KOPT-K1 (cell line): Measurements from ENCODE around the gene DHX15.
A peak's percentile ranks its signal among the peaks of the same experiment; 100 is the strongest.

Experiments used
- H3K27ac ChIP-seq: fragments of 200-600 bp; sonication (generic); 2 replicates; pipeline ENCODE4 v1.5.1; 2016; ENCODE audit warnings: antibody characterized with exemption, mild to moderate bottlenecking, low read depth, low read length; ENCODE audit not compliant: poor library complexity, severe bottlenecking
- H3K36me3 ChIP-seq: fragments of 200-600 bp; sonication (generic); 2 replicates; pipeline ENCODE4 v1.5.1; 2017; ENCODE audit warnings: antibody characterized with exemption, mild to moderate bottlenecking, low read length, moderate library complexity; ENCODE audit not compliant: insufficient read depth
- H3K9me3 ChIP-seq: fragments of 200-600 bp; sonication (generic); 2 replicates; pipeline ENCODE4 v1.5.1; 2017; ENCODE audit warnings: antibody characterized with exemption, low read length, mild to moderate bottlenecking; ENCODE audit not compliant: insufficient read depth, poor library complexity, severe bottlenecking

DHX15 gene

GRCh38 chr4:24599275-24599674, 14.9 kb upstream of the DHX15 start:
- no peak overlapping the region for H3K27ac ChIP-seq
- peaks cover 24% of the 10 kb centered on the region for H3K9me3 ChIP-seq
- H3K36me3 ChIP-seq = no peaks in the 10 kb centered on the region

- Histone ChIP-seq H3K9me3 (peaks cover 23% of the 10 kb centered on the region), H3K27ac (no peak overlapping the region), H3K36me3 (no peaks in the 10 kb centered on the region)
Observed at GRCh38 chr4:24598025-24598424, 13.7 kb upstream of the DHX15 start.

- Histone ChIP-seq H3K36me3 (no peaks in the 10 kb centered on the region), H3K9me3 (peaks cover 31% of the 10 kb centered on the region), H3K27ac (no peak overlapping the region)
Observed at GRCh38 chr4:24595659-24596058, 11.3 kb upstream of the DHX15 start.

DNA sequence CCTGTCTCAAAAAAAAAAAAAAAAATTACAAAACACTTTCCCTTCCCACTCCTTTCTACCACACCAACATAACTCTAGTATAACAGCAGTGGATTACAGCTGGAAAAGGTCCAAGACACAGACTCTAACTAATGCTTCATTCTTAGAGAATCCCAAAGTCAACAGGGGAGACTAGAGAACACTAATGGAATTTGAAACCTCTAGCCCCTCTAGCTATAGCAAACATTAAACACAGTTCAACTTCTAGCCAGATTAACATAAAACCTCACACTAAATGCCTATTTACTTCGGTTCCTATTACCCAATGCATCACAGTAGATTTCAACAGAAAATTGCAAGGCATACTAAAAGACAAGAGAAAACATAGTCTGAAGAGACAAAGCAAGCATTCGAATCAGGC, 10.5 kb upstream of the DHX15 start:
- Histone ChIP-seq H3K36me3 (no peaks in the 10 kb centered on the region), H3K27ac (no peak overlapping the region)

DNA sequence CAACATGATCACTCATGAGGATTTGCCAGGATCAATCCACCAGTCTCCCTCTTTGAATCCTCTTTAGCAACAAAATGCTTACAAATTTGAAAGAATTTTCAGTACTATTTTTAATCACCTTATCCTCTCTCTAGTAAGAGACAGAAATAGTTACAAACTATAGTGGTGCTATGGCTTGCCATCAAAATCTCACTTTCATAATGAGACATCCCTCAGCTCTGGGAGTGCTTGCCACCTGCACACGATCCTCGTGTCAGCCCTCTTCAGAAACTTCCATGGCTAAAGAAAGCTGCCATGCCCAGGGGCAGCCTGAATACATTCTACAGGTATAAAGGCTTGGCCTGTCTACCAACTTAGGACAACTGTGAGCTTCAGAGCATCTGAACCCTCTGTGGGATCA, 5.1 kb upstream of the DHX15 start:
- Histone ChIP-seq H3K27ac (no peak overlapping the region), H3K9me3 (peaks cover 28% of the 10 kb centered on the region), H3K36me3 (no peaks in the 10 kb centered on the region)

More for the DNA sequence above, 10.5 kb upstream of the DHX15 start:
- peaks cover 39% of the 10 kb centered on the region for H3K9me3 ChIP-seq

DNA sequence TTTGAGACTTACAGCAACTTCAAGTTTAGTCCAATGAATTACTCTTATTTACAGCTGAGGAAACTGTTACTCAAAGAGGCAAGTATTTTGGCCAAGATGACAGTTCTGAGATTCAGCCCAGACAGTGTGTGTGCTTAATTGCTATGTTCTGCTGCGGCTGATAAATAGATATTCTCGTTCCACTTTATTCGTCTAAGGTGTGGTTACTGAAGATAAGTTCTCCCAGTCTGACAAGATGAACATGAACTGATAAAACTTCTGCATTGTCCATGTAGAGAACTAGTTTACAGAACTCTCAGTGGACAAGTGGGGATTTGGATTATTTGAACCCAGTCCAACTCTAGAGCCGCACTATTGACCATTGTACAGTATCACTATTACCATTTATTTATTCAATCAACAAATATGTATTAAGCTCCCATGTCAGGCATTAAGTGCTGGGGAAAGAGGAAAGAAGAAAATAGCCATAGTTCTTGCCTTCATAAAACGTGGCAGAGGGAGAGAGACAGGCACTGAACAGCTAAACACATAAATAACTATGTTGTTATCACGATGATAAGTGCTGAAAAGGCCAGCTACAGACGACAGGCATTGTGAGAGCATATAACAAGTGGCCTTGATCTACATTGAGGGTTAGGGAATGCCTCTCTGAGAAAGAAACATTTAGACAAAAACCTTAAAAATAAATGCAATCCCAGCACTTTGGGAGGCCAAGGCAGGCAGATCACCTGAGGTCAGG, 4.0 kb upstream of the DHX15 start:
- Histone ChIP-seq H3K36me3 (no peaks in the 10 kb centered on the region), H3K27ac (no peak overlapping the region), H3K9me3 (peaks cover 28% of the 10 kb centered on the region)

DNA sequence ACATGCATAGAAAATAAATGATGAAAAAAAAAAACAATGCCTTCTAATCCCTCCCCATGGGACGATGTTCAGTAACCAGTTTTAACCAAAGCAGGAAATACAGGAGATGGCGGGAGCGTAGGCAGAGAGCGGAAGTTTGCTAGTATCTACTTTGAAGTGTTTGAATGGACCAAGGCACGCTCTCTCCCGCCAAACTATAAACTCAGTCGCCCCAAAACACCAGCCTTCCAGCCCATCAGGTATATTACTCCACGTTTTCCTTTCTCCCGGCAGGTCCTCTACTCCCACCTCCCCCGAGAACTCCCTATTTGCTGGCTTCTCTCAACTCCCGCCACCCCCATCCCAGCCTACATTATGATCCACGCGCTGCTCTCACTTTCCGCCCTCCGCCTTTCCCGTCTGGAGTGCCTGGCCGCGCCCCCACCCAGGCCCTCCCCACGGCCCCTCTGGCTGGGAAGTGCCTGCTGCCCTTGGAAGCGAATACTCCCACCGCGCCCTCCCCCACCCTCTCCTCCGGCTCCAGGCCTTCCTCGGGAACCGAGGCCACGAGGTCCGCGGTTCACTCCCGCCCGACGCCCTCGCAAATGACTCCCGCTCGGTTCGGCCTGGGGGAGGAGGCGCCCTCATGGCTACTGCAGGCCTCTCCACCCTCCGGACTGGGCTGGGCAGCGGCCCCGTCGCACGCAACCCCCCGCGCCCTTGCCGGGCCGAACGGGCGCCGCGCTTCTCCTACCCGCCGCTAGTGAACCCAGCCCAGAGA, 723 bp downstream of the DHX15 start:
- H3K9me3 ChIP-seq = no peaks in the 10 kb centered on the region
- peaks cover 39% of the 10 kb centered on the region for H3K36me3 ChIP-seq
- H3K27ac ChIP-seq = peak overlapping the region; percentile 99

DNA sequence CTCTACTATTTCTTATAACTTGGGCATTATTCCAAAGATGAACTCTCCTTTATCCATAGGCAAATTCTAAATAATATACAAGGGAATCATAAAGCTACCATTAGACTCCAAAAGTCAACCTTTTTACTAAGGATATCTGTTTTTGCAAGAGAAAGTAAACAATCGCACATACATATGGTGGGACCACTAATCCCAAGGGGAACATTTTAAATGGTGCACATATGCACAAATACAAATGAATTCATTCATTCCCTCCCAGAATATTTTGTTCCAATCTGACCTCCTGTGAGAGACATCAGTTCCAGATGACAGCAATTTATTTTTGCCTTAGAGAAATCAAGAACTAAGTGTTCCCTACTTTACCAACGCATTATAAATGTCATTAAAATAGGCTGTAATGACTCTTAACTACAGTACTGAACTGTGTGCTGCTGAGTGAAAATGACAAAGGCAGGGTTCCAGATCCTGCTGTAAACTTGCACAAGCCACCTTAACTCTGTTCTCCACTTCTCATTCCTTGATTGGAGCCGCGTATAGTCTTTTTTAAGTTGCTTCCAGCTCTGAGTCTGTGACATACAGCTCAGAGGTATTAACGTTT, 2.0 kb downstream of the DHX15 start:
- H3K27ac ChIP-seq = peak overlapping the region; percentile 99
- no peaks in the 10 kb centered on the region for H3K9me3 ChIP-seq
- H3K36me3 ChIP-seq = peaks cover 52% of the 10 kb centered on the region

- H3K9me3 ChIP-seq = no peaks in the 10 kb centered on the region
- peaks cover 92% of the 10 kb centered on the region for H3K36me3 ChIP-seq
- no peak overlapping the region for H3K27ac ChIP-seq
Observed at GRCh38 chr4:24578364-24578763, 6.0 kb downstream of the DHX15 start.

DNA sequence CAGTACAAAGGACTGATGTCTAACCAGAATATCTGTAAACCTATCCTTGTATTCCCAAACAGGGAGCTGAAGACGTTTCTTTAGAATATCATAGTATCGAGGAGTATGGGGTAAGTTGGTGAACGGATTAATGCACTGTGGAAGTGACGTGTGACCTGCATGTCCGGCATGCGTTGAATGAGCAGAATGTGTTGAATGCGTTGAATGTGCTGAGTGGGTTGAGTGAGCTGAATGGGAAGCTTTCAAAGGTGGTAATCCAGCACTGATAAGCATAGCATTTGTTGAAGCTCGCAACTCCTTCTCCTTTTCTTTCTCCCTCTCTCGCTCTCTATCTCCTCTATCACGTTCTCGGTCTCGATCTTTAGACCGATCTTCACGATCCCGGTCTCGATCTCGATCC, 8.1 kb downstream of the DHX15 start:
- H3K27ac ChIP-seq = no peak overlapping the region
- H3K9me3 ChIP-seq = no peaks in the 10 kb centered on the region
- peaks cover 99% of the 10 kb centered on the region for H3K36me3 ChIP-seq

DNA sequence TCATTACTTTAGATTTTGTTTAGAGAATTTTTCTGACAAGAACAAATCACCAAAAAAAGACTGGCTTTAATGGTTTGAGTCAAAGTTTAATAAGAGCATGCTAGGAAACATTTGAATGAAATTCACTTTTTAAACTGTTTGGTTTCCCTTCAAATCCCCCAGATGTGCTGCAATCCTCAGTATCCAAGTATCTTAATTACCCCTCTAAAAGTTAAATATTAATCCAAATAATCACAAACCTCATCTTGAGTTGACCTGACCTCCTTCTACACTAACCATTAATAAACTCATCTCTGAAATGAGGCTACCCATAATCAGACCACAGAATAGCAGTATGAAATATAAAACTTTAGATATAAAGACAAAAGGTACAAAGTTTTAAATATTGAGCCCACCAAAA, 10.1 kb downstream of the DHX15 start:
- no peak overlapping the region for H3K27ac ChIP-seq
- H3K9me3 ChIP-seq = no peaks in the 10 kb centered on the region
- peaks cover 100% of the 10 kb centered on the region for H3K36me3 ChIP-seq

- Histone ChIP-seq H3K27ac (no peak overlapping the region), H3K36me3 (peaks cover 100% of the 10 kb centered on the region), H3K9me3 (no peaks in the 10 kb centered on the region)
Observed at GRCh38 chr4:24573582-24573981, 10.8 kb downstream of the DHX15 start.

- Histone ChIP-seq H3K36me3 (peaks cover 100% of the 10 kb centered on the region), H3K9me3 (no peaks in the 10 kb centered on the region), H3K27ac (no peak overlapping the region)
Observed at GRCh38 chr4:24570574-24571236, 13.6 kb downstream of the DHX15 start.

GRCh38 chr4:24570172-24570571, 14.2 kb downstream of the DHX15 start:
- H3K27ac ChIP-seq = no peak overlapping the region
- H3K9me3 ChIP-seq = no peaks in the 10 kb centered on the region
- H3K36me3 ChIP-seq = peaks cover 100% of the 10 kb centered on the region

GRCh38 chr4:24569662-24570061, 14.7 kb downstream of the DHX15 start:
- H3K9me3 ChIP-seq = no peaks in the 10 kb centered on the region
- no peak overlapping the region for H3K27ac ChIP-seq
- H3K36me3 ChIP-seq = peaks cover 100% of the 10 kb centered on the region
